A549 treated with Mapracorat at 1 μM for 4 hours (cell line): ENCODE results near the gene WDR75. TPM values are rescaled to one million over a fixed set of nuclear protein-coding genes. Genes with fewer than 3 reads are reported as not detected.

Experiments used
- total RNA-seq: library from RNA; stranded (reverse); fragments of 200-300 nt; extraction: Qiagen RNA extraction; gene quantifications from 5 replicates; pipeline ENCODE4 v1.2.3, GENCODE V29; 2022

WDR75 gene
- total RNA-seq: 34.1 to 59.3 TPM (median 38.7 TPM) in 5 replicates

DNA sequence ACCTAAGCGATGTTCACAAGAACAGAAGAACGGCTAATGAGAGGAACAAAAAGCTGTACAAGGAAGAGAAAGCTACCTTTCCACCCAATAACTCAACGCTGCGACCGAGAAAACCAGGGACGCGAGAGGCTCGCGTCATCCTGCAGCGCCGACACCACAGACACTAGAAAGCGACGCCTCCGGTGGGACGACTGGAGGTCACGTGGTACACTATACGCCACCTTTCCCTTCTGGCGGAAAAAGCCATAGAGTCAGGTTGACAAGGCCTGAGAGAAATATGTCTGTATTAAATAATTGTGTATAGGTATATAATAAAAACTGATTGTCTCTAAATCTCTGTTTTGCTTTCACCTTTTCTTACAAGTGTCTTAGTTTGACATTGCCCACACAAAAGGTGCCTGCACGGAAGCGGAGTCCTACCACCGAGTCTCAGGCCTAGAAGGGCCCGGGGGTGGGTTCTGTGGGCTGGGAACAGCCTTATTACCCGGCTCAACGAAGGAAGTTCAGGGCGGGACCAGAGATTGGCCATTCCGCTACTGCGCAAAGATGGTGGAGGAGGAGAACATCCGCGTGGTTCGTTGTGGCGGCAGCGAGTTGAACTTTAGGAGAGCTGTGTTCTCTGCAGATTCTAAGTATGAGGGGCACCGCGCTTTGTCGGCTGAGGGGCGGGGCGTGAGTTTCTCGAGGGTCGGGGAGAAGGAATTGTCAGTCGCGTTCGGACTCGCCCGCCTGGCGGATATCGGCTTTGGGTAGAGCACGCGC is at the start of gene WDR75:
Gene WDR75, plus strand, starts transcription at position 528 of the 762 bp plus-strand sequence. Its CDS starts 19 bp downstream, at position 547.

Other genes starting within 250 kb of the WDR75 start
- 1.8 to 2.1 TPM (median 2.0 TPM) in 5 replicates for gene SLC40A1, start 139.3 kb downstream of the WDR75 start, total RNA-seq
- gene ASNSD1, start 220.0 kb downstream of the WDR75 start, total RNA-seq: 31.1 to 35.5 TPM (median 35.0 TPM) in 5 replicates
- 0.64 to 1.9 TPM (median 1.5 TPM) in 5 replicates for gene ANKAR, start 233.2 kb downstream of the WDR75 start, total RNA-seq